Activated naive CD4-positive, alpha-beta T cell treated with anti-CD3 and anti-CD28 coated beads, Interleukin-2, amount 50 U/mL, for 24 hours (primary cell): ENCODE results near the gene MYO15B.
A peak's percentile ranks its signal among the peaks of the same experiment; 100 is the strongest.

Source experiments
- H3K27ac Mint-ChIP-seq: one replicate; pipeline ENCODE4 v1.8.0; 2021; ENCODE audit warnings: mild to moderate bottlenecking, mixed read lengths
- H3K27me3 Mint-ChIP-seq: one replicate; pipeline ENCODE4 v1.8.0; 2021; ENCODE audit warnings: mixed read lengths
- H3K36me3 Mint-ChIP-seq: one replicate; pipeline ENCODE4 v1.8.0; 2021; ENCODE audit warnings: mixed read lengths
- H3K4me1 Mint-ChIP-seq: one replicate; pipeline ENCODE4 v1.8.0; 2021; ENCODE audit warnings: mixed read lengths
- H3K4me3 Mint-ChIP-seq: one replicate; pipeline ENCODE4 v1.8.0; 2021; ENCODE audit warnings: mild to moderate bottlenecking, mixed read lengths
- H3K9me3 Mint-ChIP-seq: one replicate; pipeline ENCODE4 v1.8.0; 2021; ENCODE audit warnings: mixed read lengths

MYO15B gene

GRCh38 chr17:75587675-75588595 is at the start of gene MYO15B:
MYO15B (plus strand) TSS chr17:75587800; CDS start chr17:75588058, 258 bp downstream.
- peak within 1 kb of the TSS; percentile 71 for H3K4me3 Mint-ChIP-seq
- peaks cover 4% of the 10 kb centered on the region for H3K4me1 Mint-ChIP-seq
- no peaks in the 10 kb centered on the region for H3K27me3 Mint-ChIP-seq
- no peaks in the 10 kb centered on the region for H3K9me3 Mint-ChIP-seq
- no peaks in the 10 kb centered on the region for H3K36me3 Mint-ChIP-seq
- H3K27ac Mint-ChIP-seq, result peak within 1 kb of the TSS; percentile 35

GRCh38 chr17:75539967-75540729 is 47.5 kb upstream of the MYO15B start:
- Mint-ChIP-seq H3K4me1 (peaks cover 8% of the 10 kb centered on the region), H3K27ac (no peak overlapping the region), H3K36me3 (no peaks in the 10 kb centered on the region), H3K9me3 (no peaks in the 10 kb centered on the region), H3K4me3 (no peak overlapping the region), H3K27me3 (no peaks in the 10 kb centered on the region)

- no peak overlapping the region for H3K4me3 Mint-ChIP-seq
- H3K27ac Mint-ChIP-seq, result no peak overlapping the region
- no peaks in the 10 kb centered on the region for H3K4me1 Mint-ChIP-seq
- no peaks in the 10 kb centered on the region for H3K36me3 Mint-ChIP-seq
- no peaks in the 10 kb centered on the region for H3K9me3 Mint-ChIP-seq
- H3K27me3 Mint-ChIP-seq, result no peaks in the 10 kb centered on the region
These were observed 46.6 kb upstream of the MYO15B start for GRCh38 chr17:75540923-75541503.

DNA sequence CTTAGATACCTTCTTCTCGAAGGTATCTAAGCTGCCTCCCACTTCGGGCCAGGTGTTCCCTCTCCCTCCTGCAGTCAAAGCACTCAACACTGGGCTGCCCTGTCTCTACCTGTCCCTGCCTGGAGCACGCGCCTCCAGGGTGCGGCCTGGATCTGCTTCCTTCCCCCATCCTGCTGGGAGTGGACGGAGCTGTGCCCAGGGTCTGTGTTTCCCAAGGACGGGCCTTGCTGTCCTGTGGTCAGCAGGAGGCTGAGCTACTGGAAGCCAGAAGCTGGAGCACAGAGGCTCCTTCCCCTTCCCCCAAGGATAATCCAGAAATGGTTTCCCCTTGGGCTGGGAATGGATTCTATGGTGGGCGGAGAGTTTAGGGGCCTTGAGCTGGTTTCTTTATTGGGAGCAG is 45.4 kb upstream of the MYO15B start:
- no peaks in the 10 kb centered on the region for H3K36me3 Mint-ChIP-seq
- no peak overlapping the region for H3K4me3 Mint-ChIP-seq
- no peak overlapping the region for H3K27ac Mint-ChIP-seq
- no peaks in the 10 kb centered on the region for H3K4me1 Mint-ChIP-seq
- H3K27me3 Mint-ChIP-seq, result no peaks in the 10 kb centered on the region
- H3K9me3 Mint-ChIP-seq, result no peaks in the 10 kb centered on the region

GRCh38 chr17:75542728-75543336 is 44.8 kb upstream of the MYO15B start:
- no peaks in the 10 kb centered on the region for H3K27me3 Mint-ChIP-seq

GRCh38 chr17:75544250-75544649 is 43.4 kb upstream of the MYO15B start:
- Mint-ChIP-seq H3K27ac (no peak overlapping the region), H3K27me3 (no peaks in the 10 kb centered on the region), H3K9me3 (no peaks in the 10 kb centered on the region), H3K4me1 (no peaks in the 10 kb centered on the region), H3K36me3 (no peaks in the 10 kb centered on the region), H3K4me3 (no peak overlapping the region)

More at GRCh38 chr17:75542728-75543336, 44.8 kb upstream of the MYO15B start:
- Mint-ChIP-seq H3K36me3 (no peaks in the 10 kb centered on the region), H3K9me3 (no peaks in the 10 kb centered on the region), H3K4me1 (no peaks in the 10 kb centered on the region), H3K27ac (no peak overlapping the region), H3K4me3 (no peak overlapping the region)

GRCh38 chr17:75546181-75546580 is 41.4 kb upstream of the MYO15B start:
- H3K9me3 Mint-ChIP-seq, result no peaks in the 10 kb centered on the region
- no peak overlapping the region for H3K4me3 Mint-ChIP-seq
- no peaks in the 10 kb centered on the region for H3K36me3 Mint-ChIP-seq
- no peaks in the 10 kb centered on the region for H3K27me3 Mint-ChIP-seq
- no peak overlapping the region for H3K27ac Mint-ChIP-seq
- H3K4me1 Mint-ChIP-seq, result no peaks in the 10 kb centered on the region

GRCh38 chr17:75547091-75547490 is 40.5 kb upstream of the MYO15B start:
- no peak overlapping the region for H3K27ac Mint-ChIP-seq
- no peaks in the 10 kb centered on the region for H3K27me3 Mint-ChIP-seq
- H3K4me3 Mint-ChIP-seq, result no peak overlapping the region
- H3K9me3 Mint-ChIP-seq, result no peaks in the 10 kb centered on the region
- no peaks in the 10 kb centered on the region for H3K4me1 Mint-ChIP-seq
- no peaks in the 10 kb centered on the region for H3K36me3 Mint-ChIP-seq

DNA sequence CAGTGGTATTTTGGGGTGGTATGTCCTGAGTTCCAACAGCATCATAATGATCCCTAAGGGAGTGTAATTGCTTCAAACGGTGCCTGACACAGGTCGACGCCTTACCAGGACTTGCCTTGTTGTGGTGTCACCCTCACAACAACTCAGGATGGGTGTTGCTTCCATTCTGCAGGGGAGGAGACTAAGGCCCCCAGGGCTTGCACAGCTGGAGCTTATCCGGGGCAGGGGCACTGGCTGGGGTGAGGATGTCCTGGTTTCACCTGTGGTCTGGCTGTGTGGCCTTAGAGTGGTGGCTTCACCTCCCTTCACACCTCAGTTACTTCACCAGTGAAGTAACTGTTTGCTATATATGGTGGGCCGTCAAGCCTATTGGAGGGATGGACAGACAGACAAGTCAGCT is 38.8 kb upstream of the MYO15B start:
- H3K27me3 Mint-ChIP-seq, result no peaks in the 10 kb centered on the region
- H3K4me1 Mint-ChIP-seq, result no peaks in the 10 kb centered on the region
- no peaks in the 10 kb centered on the region for H3K9me3 Mint-ChIP-seq

GRCh38 chr17:75549246-75550138 is 38.1 kb upstream of the MYO15B start:
- H3K9me3 Mint-ChIP-seq, result no peaks in the 10 kb centered on the region
- H3K4me1 Mint-ChIP-seq, result no peaks in the 10 kb centered on the region
- H3K4me3 Mint-ChIP-seq, result no peak overlapping the region
- no peak overlapping the region for H3K27ac Mint-ChIP-seq
- no peaks in the 10 kb centered on the region for H3K27me3 Mint-ChIP-seq
- peaks cover 1% of the 10 kb centered on the region for H3K36me3 Mint-ChIP-seq

More for the DNA sequence above, 38.8 kb upstream of the MYO15B start:
- Mint-ChIP-seq H3K27ac (no peak overlapping the region), H3K36me3 (peaks cover 1% of the 10 kb centered on the region), H3K4me3 (no peak overlapping the region)

GRCh38 chr17:75550139-75550465 is 37.5 kb upstream of the MYO15B start:
- H3K27ac Mint-ChIP-seq, result no peak overlapping the region
- no peak overlapping the region for H3K4me3 Mint-ChIP-seq
- no peaks in the 10 kb centered on the region for H3K27me3 Mint-ChIP-seq
- H3K36me3 Mint-ChIP-seq, result peaks cover 1% of the 10 kb centered on the region
- no peaks in the 10 kb centered on the region for H3K9me3 Mint-ChIP-seq
- H3K4me1 Mint-ChIP-seq, result no peaks in the 10 kb centered on the region

DNA sequence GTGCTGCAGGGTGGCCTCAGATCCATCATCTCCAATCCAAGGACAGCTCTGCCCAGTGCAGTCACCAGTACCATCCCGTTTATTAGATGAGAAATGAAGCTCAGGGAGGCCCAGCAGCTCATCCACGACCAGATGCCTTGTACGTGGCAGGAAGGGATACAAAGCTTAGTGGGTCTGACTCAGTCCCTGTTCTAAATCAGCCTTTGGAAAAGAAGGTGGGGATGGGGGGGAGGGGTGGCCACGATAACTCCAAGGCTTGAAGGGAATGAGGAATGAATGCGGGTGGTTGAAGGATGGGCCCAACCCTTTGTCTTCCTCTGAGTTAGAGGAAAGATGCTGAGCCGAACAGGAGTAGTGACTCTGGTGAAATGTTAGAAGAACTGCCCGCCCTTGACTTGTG is 36.3 kb upstream of the MYO15B start:
- Mint-ChIP-seq H3K9me3 (no peaks in the 10 kb centered on the region), H3K4me1 (no peaks in the 10 kb centered on the region), H3K27ac (no peak overlapping the region), H3K4me3 (no peak overlapping the region), H3K36me3 (peaks cover 1% of the 10 kb centered on the region), H3K27me3 (no peaks in the 10 kb centered on the region)

GRCh38 chr17:75552425-75553294 is 34.9 kb upstream of the MYO15B start:
- H3K4me1 Mint-ChIP-seq, result no peaks in the 10 kb centered on the region
- no peak overlapping the region for H3K27ac Mint-ChIP-seq
- H3K27me3 Mint-ChIP-seq, result no peaks in the 10 kb centered on the region
- H3K4me3 Mint-ChIP-seq, result no peak overlapping the region
- H3K36me3 Mint-ChIP-seq, result peaks cover 1% of the 10 kb centered on the region
- no peaks in the 10 kb centered on the region for H3K9me3 Mint-ChIP-seq
